ENCODE results near the gene CFH.

The CFH gene

DNA sequence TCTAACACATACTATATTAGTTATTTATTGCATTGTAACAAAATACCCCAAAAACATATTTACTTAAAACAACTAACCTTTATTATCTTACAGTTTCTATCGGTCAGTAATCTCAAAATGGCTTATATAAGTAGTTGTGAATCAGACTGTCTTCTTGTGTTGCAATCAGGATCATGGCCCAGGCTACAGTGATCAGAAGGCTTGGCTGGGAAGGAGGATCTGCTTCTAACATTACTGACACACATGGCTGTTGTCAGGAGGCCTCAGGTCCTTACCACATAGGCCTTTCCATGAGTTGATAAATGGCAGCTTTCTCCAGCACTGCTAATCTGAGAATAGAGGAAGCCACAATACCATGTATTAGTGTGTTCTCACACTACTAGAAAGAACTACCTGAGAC, 33.7 kb downstream of the CFH start:
- TF ChIP-seq FOXP2 (optimal IDR thresholded peaks at IDR 0.05; ENCODE audit: borderline replicate concordance, extremely low read depth, extremely low read length, insufficient read depth) (no peak), POLR2AphosphoS5 (IDR thresholded peaks at IDR 0.05; ENCODE audit: low read depth, low read length) (no peak), TAF1 (IDR thresholded peaks at IDR 0.05; ENCODE audit: borderline replicate concordance, insufficient read depth, low read length) (no peak), SIN3A (IDR thresholded peaks at IDR 0.05; ENCODE audit: borderline replicate concordance, insufficient read depth, low read length) (no peak)
- TF ChIP-seq, protein P1, sequence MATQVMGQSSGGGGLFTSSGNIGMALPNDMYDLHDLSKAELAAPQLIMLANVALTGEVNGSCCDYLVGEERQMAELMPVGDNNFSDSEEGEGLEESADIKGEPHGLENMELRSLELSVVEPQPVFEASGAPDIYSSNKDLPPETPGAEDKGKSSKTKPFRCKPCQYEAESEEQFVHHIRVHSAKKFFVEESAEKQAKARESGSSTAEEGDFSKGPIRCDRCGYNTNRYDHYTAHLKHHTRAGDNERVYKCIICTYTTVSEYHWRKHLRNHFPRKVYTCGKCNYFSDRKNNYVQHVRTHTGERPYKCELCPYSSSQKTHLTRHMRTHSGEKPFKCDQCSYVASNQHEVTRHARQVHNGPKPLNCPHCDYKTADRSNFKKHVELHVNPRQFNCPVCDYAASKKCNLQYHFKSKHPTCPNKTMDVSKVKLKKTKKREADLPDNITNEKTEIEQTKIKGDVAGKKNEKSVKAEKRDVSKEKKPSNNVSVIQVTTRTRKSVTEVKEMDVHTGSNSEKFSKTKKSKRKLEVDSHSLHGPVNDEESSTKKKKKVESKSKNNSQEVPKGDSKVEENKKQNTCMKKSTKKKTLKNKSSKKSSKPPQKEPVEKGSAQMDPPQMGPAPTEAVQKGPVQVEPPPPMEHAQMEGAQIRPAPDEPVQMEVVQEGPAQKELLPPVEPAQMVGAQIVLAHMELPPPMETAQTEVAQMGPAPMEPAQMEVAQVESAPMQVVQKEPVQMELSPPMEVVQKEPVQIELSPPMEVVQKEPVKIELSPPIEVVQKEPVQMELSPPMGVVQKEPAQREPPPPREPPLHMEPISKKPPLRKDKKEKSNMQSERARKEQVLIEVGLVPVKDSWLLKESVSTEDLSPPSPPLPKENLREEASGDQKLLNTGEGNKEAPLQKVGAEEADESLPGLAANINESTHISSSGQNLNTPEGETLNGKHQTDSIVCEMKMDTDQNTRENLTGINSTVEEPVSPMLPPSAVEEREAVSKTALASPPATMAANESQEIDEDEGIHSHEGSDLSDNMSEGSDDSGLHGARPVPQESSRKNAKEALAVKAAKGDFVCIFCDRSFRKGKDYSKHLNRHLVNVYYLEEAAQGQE (IDR thresholded peaks at IDR 0.05; ENCODE audit: insufficient read depth in 1 of 2, low read depth in 2 of 2, low read length in 2 of 2): no peak

DNA sequence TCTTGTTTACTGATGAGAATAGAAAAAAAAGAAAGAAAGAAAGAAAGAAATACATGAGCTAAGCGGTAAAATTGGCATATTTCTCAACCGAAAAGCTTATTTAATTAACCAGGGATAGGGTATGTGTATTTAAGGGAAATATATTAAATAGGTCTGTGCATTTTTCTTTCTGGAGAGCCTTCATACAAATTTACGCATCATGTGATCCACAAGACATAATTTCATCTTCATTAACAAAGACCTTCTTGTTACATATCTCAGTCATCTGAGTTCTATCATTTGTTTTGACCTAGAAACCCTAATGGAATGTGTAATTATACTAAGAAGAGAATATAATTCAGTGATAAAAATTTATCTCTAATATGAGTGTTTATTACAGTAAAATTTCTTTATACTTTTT, 37.2 kb downstream of the CFH start:
- TF ChIP-seq, protein P1 (IDR thresholded peaks at IDR 0.05; ENCODE audit: insufficient read depth in 1 of 2, low read depth in 2 of 2, low read length in 2 of 2): no peak
- TF ChIP-seq SIN3A (IDR thresholded peaks at IDR 0.05; ENCODE audit: borderline replicate concordance, insufficient read depth, low read length) (no peak), FOXP2 (optimal IDR thresholded peaks at IDR 0.05; ENCODE audit: borderline replicate concordance, extremely low read depth, extremely low read length, insufficient read depth) (no peak), TAF1 (IDR thresholded peaks at IDR 0.05; ENCODE audit: borderline replicate concordance, insufficient read depth, low read length) (no peak), POLR2AphosphoS5 (IDR thresholded peaks at IDR 0.05; ENCODE audit: low read depth, low read length) (no peak)

DNA sequence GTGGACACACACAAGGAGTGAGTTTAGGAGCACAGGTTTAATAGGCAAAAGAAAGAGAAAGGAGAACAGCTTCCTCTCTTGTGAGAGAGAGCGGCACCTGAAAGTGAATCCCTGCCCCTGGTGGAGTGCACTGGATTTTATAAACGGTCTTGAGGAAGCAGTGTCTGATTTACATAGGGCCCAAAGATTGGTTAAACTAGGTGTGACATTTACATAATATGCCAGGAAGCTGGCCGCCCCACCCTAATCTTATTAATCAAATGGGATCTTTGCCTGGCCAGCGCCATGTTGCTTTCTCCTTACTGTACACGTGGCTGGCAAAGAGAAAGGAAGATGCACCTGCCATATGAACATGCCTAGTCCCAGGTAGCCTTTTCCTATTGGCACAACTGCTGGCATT, 38.7 kb downstream of the CFH start:
- TF ChIP-seq TAF1 (IDR thresholded peaks at IDR 0.05; ENCODE audit: borderline replicate concordance, insufficient read depth, low read length) (no peak), POLR2AphosphoS5 (IDR thresholded peaks at IDR 0.05; ENCODE audit: low read depth, low read length) (no peak), SIN3A (IDR thresholded peaks at IDR 0.05; ENCODE audit: borderline replicate concordance, insufficient read depth, low read length) (no peak), FOXP2 (optimal IDR thresholded peaks at IDR 0.05; ENCODE audit: borderline replicate concordance, extremely low read depth, extremely low read length, insufficient read depth) (no peak)
- TF ChIP-seq, protein P1 (IDR thresholded peaks at IDR 0.05; ENCODE audit: insufficient read depth in 1 of 2, low read depth in 2 of 2, low read length in 2 of 2): no peak

DNA sequence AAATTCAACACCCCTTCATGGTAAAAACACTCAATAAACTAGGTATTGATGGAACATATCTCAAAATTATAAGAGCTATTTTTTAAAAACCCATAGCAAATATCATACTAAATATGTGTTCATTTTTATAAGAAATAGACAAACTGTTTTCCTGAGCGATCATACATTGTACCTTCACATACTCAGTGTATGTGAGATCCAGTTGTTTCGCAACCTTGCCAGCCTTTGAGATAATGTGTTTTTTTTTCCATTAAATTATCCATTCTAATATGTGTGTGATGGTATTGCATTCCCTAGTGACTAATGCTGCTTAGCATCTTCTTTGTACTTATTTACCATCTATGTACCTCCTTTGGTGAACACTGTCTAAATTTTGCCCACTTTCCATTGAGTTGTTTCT, 47.1 kb downstream of the CFH start:
- TF ChIP-seq SIN3A (IDR thresholded peaks at IDR 0.05; ENCODE audit: borderline replicate concordance, insufficient read depth, low read length): no peak
- no peak for TF ChIP-seq TAF1 (IDR thresholded peaks at IDR 0.05; ENCODE audit: borderline replicate concordance, insufficient read depth, low read length)
- TF ChIP-seq FOXP2 (optimal IDR thresholded peaks at IDR 0.05; ENCODE audit: borderline replicate concordance, extremely low read depth, extremely low read length, insufficient read depth): no peak

DNA sequence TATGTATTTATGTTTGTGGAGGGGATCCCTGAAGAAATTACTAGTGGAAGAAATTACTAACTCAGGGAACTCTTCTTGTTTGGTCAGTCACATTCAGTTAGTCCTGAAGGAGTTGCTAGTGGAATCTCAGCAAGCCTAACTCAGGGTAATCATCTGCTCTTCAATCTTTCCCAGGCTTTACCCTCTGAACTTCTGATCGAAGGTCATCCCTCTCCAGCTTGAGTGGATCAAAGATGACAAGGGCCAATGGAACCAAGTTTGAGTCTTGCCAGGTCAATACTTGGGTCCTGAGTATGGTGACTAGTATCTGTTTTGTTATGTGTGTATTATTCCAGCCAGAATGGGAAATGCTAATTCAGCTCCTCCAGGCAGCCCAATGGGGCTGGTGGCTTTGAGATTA, 49.3 kb downstream of the CFH start:
- no peak for TF ChIP-seq POLR2AphosphoS5 (IDR thresholded peaks at IDR 0.05; ENCODE audit: low read depth, low read length)
- TF ChIP-seq FOXP2 (optimal IDR thresholded peaks at IDR 0.05; ENCODE audit: borderline replicate concordance, extremely low read depth, extremely low read length, insufficient read depth): no peak
- no peak for TF ChIP-seq TAF1 (IDR thresholded peaks at IDR 0.05; ENCODE audit: borderline replicate concordance, insufficient read depth, low read length)
- TF ChIP-seq, protein P1 (IDR thresholded peaks at IDR 0.05; ENCODE audit: insufficient read depth in 1 of 2, low read depth in 2 of 2, low read length in 2 of 2): no peak
- no peak for TF ChIP-seq SIN3A (IDR thresholded peaks at IDR 0.05; ENCODE audit: borderline replicate concordance, insufficient read depth, low read length)

Measured in PFSK-1 (cell line).